Pancreas (tissue), 10 donors: ENCODE measurements around the gene FGF9. TPM values are rescaled to one million over a fixed set of nuclear protein-coding genes. Genes with fewer than 3 reads are reported as not detected.

Experiments used
- ATAC-seq, 4 donors: fragments of 200-7000 bp; cut with Tn5 transposase; one replicate each; pipeline versions ENCODE4 v1.8.0 to v1.9.1; 2020; ENCODE audit warnings: mild to moderate bottlenecking in 4 of 4, moderate library complexity in 4 of 4
- DNase-seq, 6 donors: peaks; one replicate each; pipeline ENCODE4 v3.0.0-alpha.2; 2020
- FAIRE-seq: peaks from 2 replicates; lab custom pipeline; 2012; peaks lifted over from hg19 to GRCh38; lab: Jason Lieb, UNC
- H3K27ac ChIP-seq, 4 donors: fragments of 200-600 bp; sonication (generic); 1 replicate in 3 of 4; 2 replicates in 1 of 4; pipeline versions ENCODE4 v1.5.0 to v1.8.0; 2020
- H3K27me3 ChIP-seq, 4 donors: fragments of 200-600 bp; one replicate each; pipeline ENCODE4 v1.8.0; 2021
- H3K36me3 ChIP-seq, 3 donors: fragments of 200-600 bp; sonication (generic) in 1 of 3; one replicate each; pipeline versions ENCODE4 v1.5.0 to v1.8.0; 2020 to 2021
- H3K4me1 ChIP-seq, 3 donors: fragments of 200-600 bp; one replicate each; pipeline ENCODE4 v1.8.0; 2021
- H3K4me3 ChIP-seq, 4 donors: fragments of 200-600 bp; sonication (generic) in 2 of 4; one replicate each; pipeline versions ENCODE4 v1.5.0 to v1.8.0; 2020 to 2021
- H3K9me3 ChIP-seq, 4 donors: fragments of 200-600 bp; one replicate each; pipeline ENCODE4 v1.8.0; 2021
- WGBS, 2 donors: extraction: QIAGEN DNeasy Blood & Tissue Kit; methylation state at CpG; one replicate each; pipeline ENCODE4 v1.1.7; 2013; 5-methylcytosine and 5-hydroxymethylcytosine counted together
- intact Hi-C, 3 donors: fragments of 100-400 bp; cut with DNase I; formaldehyde crosslinking; loops; one replicate each; pipeline versions ENCODE4 v1.11.1 to v1.14.2; 2022
- polyA plus RNA-seq, 2 donors: library from polyadenylated mRNA; stranded (reverse); fragments of 200-250 nt; gene quantifications; one replicate each; pipeline ENCODE4 v1.2.3, GENCODE V29; 2013
- total RNA-seq, 6 donors: library from RNA; stranded (reverse); fragmentation: NEBNext Ultra II Directional in 4 of 6; extraction: Animal tissue kit (Norgen Biotek cat#: 25700) in 4 of 6; gene quantifications; one replicate each; pipeline versions ENCODE4 v1.2.1 to v1.2.4, GENCODE V29; 2021 to 2023
- TF ChIP-seq, protein P1 (sequence below), 4 donors: fragments of 200-600 bp; sonication (generic) in 3 of 4; IDR thresholded peaks; one replicate each; pipeline versions ENCODE4 v1.5.0 to v1.8.0; 2021; ENCODE audit warnings: antibody characterized with exemption in 4 of 4
- donor health status: healthy with polysubstance abuse.
- donor health status: DM: no; HTN: no; CAD: no; lungs with moderate emphysema.
- donor health status: DM: no; HTN: no; CAD: no.
- donor health status: control.
- donor health status: control.
- donor health status: Bipolar disorder and iron deficiency.
- donor health status: DM: yes; HTN: yes; CAD: no.
- donor health status: DM: no; HTN: no; CAD: no.
- donor health status: DM: no; HTN: no; CAD: no.
- donor health status: DM: yes; HTN: yes; CAD: no.

The FGF9 gene
- total and polyA plus RNA-seq, 8 donors: 0.16 to 0.92 (median 0.39) TPM

DNA sequence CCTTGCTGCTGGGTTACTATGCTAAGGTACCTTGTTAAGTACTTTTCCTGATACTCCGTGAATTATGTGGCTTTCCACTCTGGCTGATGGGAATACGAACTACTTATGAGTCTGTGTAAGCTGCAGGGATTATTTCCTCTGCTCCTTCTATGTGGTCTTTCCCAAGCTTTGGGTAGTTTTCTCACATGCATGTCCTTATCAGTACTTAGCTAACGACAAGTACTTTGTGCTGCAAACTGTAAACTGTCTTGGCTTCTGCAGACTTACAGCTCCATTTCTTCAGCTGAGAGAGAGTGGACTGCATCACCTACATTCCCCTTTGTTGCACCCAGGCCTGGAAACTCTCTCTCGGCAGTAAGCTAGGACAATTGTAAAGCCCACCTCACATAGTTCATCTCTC is 76.6 kb downstream of the FGF9 start:
- no peak overlapping the region for H3K27ac ChIP-seq
- H3K27me3 ChIP-seq: no peaks in the 10 kb centered on the region
- DNase-seq (no peak), ATAC-seq (no peak), FAIRE-seq (no peak)
- WGBS, 2 donors: 64% methylated on average over 4 of the region's 4 CpGs
- H3K4me3 ChIP-seq: no peak overlapping the region
- H3K36me3 ChIP-seq: no peaks in the 10 kb centered on the region
- H3K4me1 ChIP-seq: no peaks in the 10 kb centered on the region
- TF ChIP-seq, protein P1, sequence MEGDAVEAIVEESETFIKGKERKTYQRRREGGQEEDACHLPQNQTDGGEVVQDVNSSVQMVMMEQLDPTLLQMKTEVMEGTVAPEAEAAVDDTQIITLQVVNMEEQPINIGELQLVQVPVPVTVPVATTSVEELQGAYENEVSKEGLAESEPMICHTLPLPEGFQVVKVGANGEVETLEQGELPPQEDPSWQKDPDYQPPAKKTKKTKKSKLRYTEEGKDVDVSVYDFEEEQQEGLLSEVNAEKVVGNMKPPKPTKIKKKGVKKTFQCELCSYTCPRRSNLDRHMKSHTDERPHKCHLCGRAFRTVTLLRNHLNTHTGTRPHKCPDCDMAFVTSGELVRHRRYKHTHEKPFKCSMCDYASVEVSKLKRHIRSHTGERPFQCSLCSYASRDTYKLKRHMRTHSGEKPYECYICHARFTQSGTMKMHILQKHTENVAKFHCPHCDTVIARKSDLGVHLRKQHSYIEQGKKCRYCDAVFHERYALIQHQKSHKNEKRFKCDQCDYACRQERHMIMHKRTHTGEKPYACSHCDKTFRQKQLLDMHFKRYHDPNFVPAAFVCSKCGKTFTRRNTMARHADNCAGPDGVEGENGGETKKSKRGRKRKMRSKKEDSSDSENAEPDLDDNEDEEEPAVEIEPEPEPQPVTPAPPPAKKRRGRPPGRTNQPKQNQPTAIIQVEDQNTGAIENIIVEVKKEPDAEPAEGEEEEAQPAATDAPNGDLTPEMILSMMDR (IDR thresholded peaks at IDR 0.05): no peak
- intact Hi-C loops: no loop called here
- H3K9me3 ChIP-seq: no peaks in the 10 kb centered on the region

DNA sequence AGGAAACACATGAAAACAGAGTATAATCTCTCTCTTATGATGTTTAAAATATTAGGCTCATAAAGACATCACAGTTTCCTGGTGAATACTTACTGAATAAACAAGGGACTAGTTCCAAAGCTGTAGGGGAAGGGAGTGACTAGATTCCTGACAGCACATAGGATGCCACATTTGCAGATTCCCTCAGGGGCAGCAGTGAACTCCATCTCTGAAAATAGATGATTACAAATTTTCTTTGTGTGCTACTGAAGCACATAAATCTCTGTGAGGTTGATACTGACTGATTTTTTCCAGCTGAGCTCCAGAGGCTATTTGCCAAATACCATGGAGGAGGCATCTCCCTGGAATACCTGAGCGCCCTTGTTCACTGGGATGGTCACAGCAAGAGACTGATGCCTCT is 77.3 kb downstream of the FGF9 start:
- Histone ChIP-seq H3K27me3 (no peaks in the 10 kb centered on the region), H3K4me1 (peaks cover 0 to 3% (median 0%) of the 10 kb centered on the region in 3 donors), H3K27ac (no peak overlapping the region), H3K4me3 (no peak overlapping the region), H3K9me3 (no peaks in the 10 kb centered on the region), H3K36me3 (no peaks in the 10 kb centered on the region)
- no peak for ATAC-seq
- FAIRE-seq: no peak
- WGBS, 2 donors: 76 to 89% methylated on average over 1 of the region's 1 CpG
- intact Hi-C loops: no loop called here
- TF ChIP-seq, protein P1 (IDR thresholded peaks at IDR 0.05): no peak
- no peak for DNase-seq

DNA sequence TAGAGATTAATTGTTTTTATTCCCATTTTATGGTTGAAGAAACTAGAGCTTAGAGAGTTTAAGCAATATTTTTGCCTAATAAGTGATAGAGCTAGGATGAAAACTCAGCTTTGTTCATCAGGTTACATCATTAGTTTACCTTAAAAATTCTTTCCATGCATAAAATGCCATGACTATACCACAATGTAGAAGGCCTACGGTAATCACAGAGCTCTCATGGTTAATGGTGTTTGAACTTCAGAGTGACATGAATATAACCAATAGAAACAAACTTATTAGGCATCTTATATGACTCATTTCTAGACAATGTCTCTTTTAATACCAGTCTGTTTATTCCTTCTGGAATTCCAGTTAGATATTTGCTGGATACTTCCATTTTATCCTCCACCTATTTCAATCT is 78.5 kb downstream of the FGF9 start:
- TF ChIP-seq, protein P1 (IDR thresholded peaks at IDR 0.05): no peak
- H3K27me3 ChIP-seq: no peaks in the 10 kb centered on the region
- DNase-seq (no peak), ATAC-seq (no peak), FAIRE-seq (no peak)
- intact Hi-C loops: no loop called here
- 85 to 92% methylated on average over 1 of the region's 1 CpG for WGBS, 2 donors
- H3K4me1 ChIP-seq: peaks cover 0 to 6% (median 0%) of the 10 kb centered on the region in 3 donors
- no peak overlapping the region for H3K4me3 ChIP-seq
- H3K36me3 ChIP-seq: no peaks in the 10 kb centered on the region
- no peak overlapping the region for H3K27ac ChIP-seq
- H3K9me3 ChIP-seq: no peaks in the 10 kb centered on the region

DNA sequence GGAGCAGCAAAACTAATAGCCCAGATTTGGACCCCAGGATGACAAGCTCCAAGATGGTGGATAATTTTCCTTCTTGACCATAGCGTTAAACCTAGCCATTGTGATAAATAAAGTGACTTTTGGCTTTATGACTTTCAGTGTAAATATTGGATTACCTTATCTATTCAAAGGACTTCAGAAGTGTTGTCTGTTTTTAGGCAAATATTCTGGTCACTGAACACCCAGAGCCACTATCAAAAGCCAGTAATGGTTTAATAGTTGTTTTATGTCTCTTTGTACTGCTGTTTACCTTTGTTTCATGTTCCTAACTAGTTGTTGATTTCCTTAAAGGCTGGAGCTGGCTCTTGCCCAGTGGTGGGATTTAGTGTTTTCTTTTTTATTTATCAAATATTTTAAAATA is 81.6 kb downstream of the FGF9 start:
- ATAC-seq (no peak), DNase-seq (no peak), FAIRE-seq (no peak)
- Histone ChIP-seq H3K9me3 (no peaks in the 10 kb centered on the region), H3K27me3 (no peaks in the 10 kb centered on the region), H3K27ac (no peak overlapping the region), H3K36me3 (no peaks in the 10 kb centered on the region), H3K4me1 (peaks cover 0 to 6% (median 0%) of the 10 kb centered on the region in 3 donors), H3K4me3 (no peak overlapping the region)
- TF ChIP-seq, protein P1 (IDR thresholded peaks at IDR 0.05): no peak
- WGBS, 2 donors: 21 to 23% methylated on average over 1 of the region's 1 CpG
- intact Hi-C loops: no loop called here

DNA sequence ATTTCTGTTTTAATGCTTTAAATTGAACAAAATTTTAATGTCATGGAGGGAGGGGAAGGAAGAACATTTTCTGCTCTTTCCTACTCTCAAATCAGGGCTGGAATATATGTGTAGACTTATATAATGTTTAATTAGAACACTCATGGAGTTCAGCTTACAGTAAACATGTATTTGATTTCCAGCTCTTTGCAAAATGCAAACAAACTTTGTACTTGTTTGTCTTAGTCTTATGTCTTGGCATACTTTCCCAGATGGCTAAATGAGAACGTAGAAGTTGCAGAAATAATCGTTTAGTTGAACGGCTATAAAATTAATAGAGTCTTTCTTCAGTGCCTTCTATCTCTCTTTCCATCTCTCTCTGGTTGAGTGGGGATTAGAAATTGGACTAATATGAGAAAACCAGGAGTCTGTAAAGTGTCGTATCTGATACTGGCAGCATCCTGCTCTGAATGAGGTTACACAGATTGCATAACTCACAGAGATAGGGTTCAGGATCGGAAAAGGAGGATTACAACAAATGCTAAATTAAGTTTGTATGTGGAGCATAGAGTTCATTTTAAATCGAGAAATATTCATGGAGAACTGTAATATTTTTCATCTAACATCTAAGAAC is 82.3 kb downstream of the FGF9 start:
- FAIRE-seq: no peak
- 29 to 32% methylated on average over 6 of the region's 6 CpGs for WGBS, 2 donors

More for the DNA sequence above, 82.3 kb downstream of the FGF9 start:
- Histone ChIP-seq H3K4me1 (peaks cover 0 to 6% (median 0%) of the 10 kb centered on the region in 3 donors), H3K27me3 (no peaks in the 10 kb centered on the region), H3K27ac (no peak overlapping the region), H3K9me3 (no peaks in the 10 kb centered on the region), H3K36me3 (no peaks in the 10 kb centered on the region), H3K4me3 (no peak overlapping the region)
- DNase-seq: no peak
- TF ChIP-seq, protein P1 (IDR thresholded peaks at IDR 0.05): no peak
- intact Hi-C loops: no loop called here
- ATAC-seq: no peak
